ENCODE data around the gene TCF7L1. TPM values are rescaled to one million over a fixed set of nuclear protein-coding genes. Genes with fewer than 3 reads are reported as not detected.

The TCF7L1 gene
- total and polyA plus RNA-seq, 2 of the 13 experiments (the other 11 are each of a cell fraction or from before 2014, with no cell fraction given) = 0.04 to 0.15 TPM

- TF ChIP-seq ZNF737 (CRISPR knock-in tag; IDR thresholded peaks at IDR 0.05; ENCODE audit: borderline replicate concordance) (no peak), ZNF281 (CRISPR knock-in tag; IDR thresholded peaks at IDR 0.05; ENCODE audit: borderline replicate concordance) (peak; percentile 68; the same call in 1 of the 2 replicates), MEIS2 (CRISPR knock-in tag; IDR thresholded peaks at IDR 0.05) (peak; percentile 27; the same call in 1 of the 2 replicates), SALL1 (CRISPR knock-in tag; IDR thresholded peaks at IDR 0.05) (peak; percentile 70), THAP9 (CRISPR knock-in tag; IDR thresholded peaks at IDR 0.05; ENCODE audit: borderline replicate concordance) (peak; percentile 51; the same call in 1 of the 2 replicates), GPBP1L1 (CRISPR knock-in tag; IDR thresholded peaks at IDR 0.05) (no peak), ZFP62 (CRISPR knock-in tag; IDR thresholded peaks at IDR 0.05) (no peak), HOXA5 (CRISPR knock-in tag; IDR thresholded peaks at IDR 0.05) (0 out of 2 replicates have a peak, but pooled peaks have one; percentile 30), SP1 (IDR thresholded peaks at IDR 0.05) (no peak), SP1 (CRISPR knock-in tag; IDR thresholded peaks at IDR 0.05) (0 out of 2 replicates have a peak, but pooled peaks have one; percentile 41), RARA (CRISPR knock-in tag; IDR thresholded peaks at IDR 0.05) (peak; percentile 13; the same call in 1 of the 2 replicates), BORCS8-MEF2B (CRISPR knock-in tag; IDR thresholded peaks at IDR 0.05) (peak; percentile 54; the same call in 1 of the 2 replicates), ZNF232 (CRISPR knock-in tag; IDR thresholded peaks at IDR 0.05; ENCODE audit: borderline replicate concordance) (no peak), ZNF333 (CRISPR knock-in tag; IDR thresholded peaks at IDR 0.05; ENCODE audit: borderline replicate concordance) (peak; percentile 43; the same call in 1 of the 2 replicates), ZNF770 (CRISPR knock-in tag; IDR thresholded peaks at IDR 0.05) (peak; percentile 91), NONO (IDR thresholded peaks at IDR 0.05) (no peak), NONO (CRISPR knock-in tag; conservative IDR thresholded peaks at IDR 0.05) (0 out of 2 replicates have a peak, but pooled peaks have one; percentile 40), GATAD1 (CRISPR knock-in tag; IDR thresholded peaks at IDR 0.05) (0 out of 2 replicates have a peak, but pooled peaks have one; percentile 22), POLR2A (IDR thresholded peaks at IDR 0.05; ENCODE audit: insufficient read depth in 1 of 2, low read depth in 2 of 2, low read length in 2 of 2) (0 out of 4 replicates have a peak, but pooled peaks of 1 of the 2 experiments have one; percentile 17), ZFX (CRISPR knock-in tag; IDR thresholded peaks at IDR 0.05; ENCODE audit: low read depth) (peak; percentile 72; the same call in 1 of the 2 replicates), ZNF724P (CRISPR knock-in tag; IDR thresholded peaks at IDR 0.05; ENCODE audit: borderline replicate concordance) (no peak), SOX5 (CRISPR knock-in tag; IDR thresholded peaks at IDR 0.05; ENCODE audit: borderline replicate concordance) (no peak)
Measured at GRCh38 chr2:85308896-85309555, 175.8 kb downstream of the TCF7L1 start (continued).

Measured in HepG2 (cell line).